SK-N-SH (cell line): ENCODE data around the gene RFX3. TPM values are rescaled to one million over a fixed set of nuclear protein-coding genes. Genes with fewer than 3 reads are reported as not detected.

ENCODE experiments used
- CTCF ChIA-PET: fragments of 300-600, 350-600 bp; formaldehyde crosslinking; extraction: SDS; loops from one replicate; lab custom pipeline; 2021; lab: Yijun Ruan, JAX
- POLR2A ChIA-PET: fragments of 350-600 bp; sonication (Branson Sonifier 250); formaldehyde crosslinking; extraction: SDS; loops from one replicate; lab custom pipeline; 2020; ENCODE audit warnings: antibody characterized with exemption, inconsistent platforms; lab: Yijun Ruan, JAX
- DNase-seq: peaks from one replicate; pipeline ENCODE4 v3.0.0; 2012
- H2AFZ ChIP-seq: fragments of 200-600 bp; sonication (generic); 2 replicates; pipeline ENCODE4 v1.8.1; 2016; ENCODE audit warnings: antibody characterized with exemption, mild to moderate bottlenecking, low read depth
- H3F3A ChIP-seq: fragments of 200-600 bp; sonication (generic); replicated peaks from 2 replicates; pipeline ENCODE3; 2016; ENCODE audit warnings: antibody characterized with exemption, mild to moderate bottlenecking; ENCODE audit not compliant: insufficient read depth
- H3K27ac ChIP-seq, 2 experiments: fragments of 200-500 bp in 1 of 2; fragments of 200-600 bp in 1 of 2; sonication (Bioruptor generic) in 1 of 2; sonication (generic), shearing (Covaris generic) in 1 of 2; 2 replicates each; pipeline versions ENCODE4 v1.5.1 to v1.6.1; 2014 to 2016; ENCODE audit warnings: low read depth in 2 of 2, inconsistent platforms in 1 of 2, low read length in 1 of 2, mild to moderate bottlenecking in 1 of 2, mixed read lengths in 1 of 2
- H3K27me3 ChIP-seq: fragments of 200-600 bp; sonication (generic), shearing (Covaris generic); 2 replicates; pipeline ENCODE4 v1.6.1; 2016; ENCODE audit warnings: mixed run types; ENCODE audit not compliant: insufficient read depth
- H3K36me3 ChIP-seq, 2 experiments: fragments of 200-500 bp in 1 of 2; fragments of 200-600 bp in 1 of 2; sonication (Bioruptor generic) in 1 of 2; sonication (generic) in 1 of 2; replicated peaks in 1 of 2; 2 replicates each; pipeline versions ENCODE3 to v1.5.1; 2014 to 2016; ENCODE audit warnings: low read length in 1 of 2, mild to moderate bottlenecking in 1 of 2; ENCODE audit not compliant: insufficient read depth in 2 of 2, control insufficient read depth in 1 of 2
- H3K4me1 ChIP-seq, 2 experiments: fragments of 200-500 bp in 1 of 2; fragments of 200-600 bp in 1 of 2; sonication (Bioruptor generic) in 1 of 2; sonication (generic), shearing (Covaris generic) in 1 of 2; 2 replicates each; pipeline versions ENCODE4 v1.5.1 to v1.6.1; 2014 to 2016; ENCODE audit warnings: low read depth in 1 of 2, low read length in 1 of 2, mixed run types in 1 of 2; ENCODE audit not compliant: insufficient read depth in 2 of 2, control insufficient read depth in 1 of 2
- H3K4me2 ChIP-seq: fragments of 200-600 bp; sonication (generic), shearing (Covaris generic); 2 replicates; pipeline ENCODE4 v1.6.1; 2017; ENCODE audit warnings: mixed run types
- H3K4me3 ChIP-seq, 2 experiments: fragments of 200-500 bp in 1 of 2; fragments of 200-600 bp in 1 of 2; sonication (Bioruptor generic) in 1 of 2; sonication (generic), shearing (Covaris generic) in 1 of 2; 2 replicates each; pipeline versions ENCODE4 v1.5.1 to v1.8.1; 2014 to 2016; ENCODE audit warnings: low read depth in 2 of 2, inconsistent platforms in 1 of 2, low read length in 1 of 2, mild to moderate bottlenecking in 1 of 2, mixed read lengths in 1 of 2, moderate library complexity in 1 of 2
- H3K79me2 ChIP-seq: fragments of 200-600 bp; sonication (generic); 2 replicates; pipeline ENCODE4 v1.8.1; 2017; ENCODE audit warnings: mild to moderate bottlenecking; ENCODE audit not compliant: insufficient read depth
- H3K9ac ChIP-seq: fragments of 200-600 bp; sonication (generic); 2 replicates; pipeline ENCODE4 v1.6.1; 2017; ENCODE audit warnings: mixed run types
- H3K9me2 ChIP-seq: fragments of 200-600 bp; sonication (generic); 2 replicates; pipeline ENCODE4 v1.6.1; 2017; ENCODE audit warnings: mixed run types
- H3K9me3 ChIP-seq: fragments of 200-600 bp; sonication (generic); 2 replicates; pipeline ENCODE4 v1.6.1; 2017; ENCODE audit warnings: mixed run types, mild to moderate bottlenecking, moderate library complexity
- H4K20me1 ChIP-seq: fragments of 200-600 bp; sonication (generic); 2 replicates; pipeline ENCODE4 v1.6.1; 2017; ENCODE audit warnings: mild to moderate bottlenecking, mixed run types; ENCODE audit not compliant: insufficient read depth
- CTCF ChIP-seq: fragments of 200-600 bp; sonication (generic); IDR thresholded peaks from 2 replicates; pipeline ENCODE4 v1.6.1; 2017; ENCODE audit warnings: antibody characterized with exemption, mild to moderate bottlenecking, moderate library complexity
- EP300 ChIP-seq, 2 experiments: IDR thresholded peaks; 2 replicates each; pipeline versions ENCODE4 v1.4.0 to v1.6.1; 2012; ENCODE audit warnings: borderline replicate concordance in 1 of 2, low read depth in 1 of 2, low read length in 1 of 2
- EZH2phosphoT487 ChIP-seq: fragments of 200-600 bp; sonication (generic); IDR thresholded peaks from 2 replicates; pipeline ENCODE4 v1.6.1; 2017; ENCODE audit warnings: low read depth, mixed run types, mild to moderate bottlenecking, antibody characterized with exemption, moderate library complexity, borderline replicate concordance
- FOSL2 ChIP-seq: IDR thresholded peaks from 2 replicates; pipeline ENCODE4 v1.4.0; 2012; ENCODE audit warnings: low read depth, mild to moderate bottlenecking, moderate library complexity, borderline replicate concordance
- FOXM1 ChIP-seq: IDR thresholded peaks from 2 replicates; pipeline ENCODE4 v1.4.0; 2012; ENCODE audit warnings: low read depth, mild to moderate bottlenecking
- GABPA ChIP-seq: IDR thresholded peaks from 2 replicates; pipeline ENCODE4 v1.4.0; 2012; ENCODE audit warnings: low read depth, mild to moderate bottlenecking
- NRF1 ChIP-seq: IDR thresholded peaks from 2 replicates; pipeline ENCODE4 v1.6.1; 2012; ENCODE audit warnings: low read depth, mild to moderate bottlenecking, low read length
- PBX3 ChIP-seq: IDR thresholded peaks from 2 replicates; pipeline ENCODE4; 2012
- POLR2AphosphoS5 ChIP-seq: IDR thresholded peaks from 2 replicates; pipeline ENCODE4 v1.6.1; 2012; ENCODE audit warnings: low read depth, low read length
- RAD21 ChIP-seq: IDR thresholded peaks from 2 replicates; pipeline ENCODE4 v1.6.1; 2012; ENCODE audit warnings: mild to moderate bottlenecking, low read length
- SIN3A ChIP-seq: IDR thresholded peaks from 2 replicates; pipeline ENCODE4 v1.6.1; 2012; ENCODE audit warnings: low read depth, mild to moderate bottlenecking, low read length, moderate library complexity, borderline replicate concordance
- SMC3 ChIP-seq: IDR thresholded peaks from 2 replicates; pipeline ENCODE4 v1.6.1; 2012; ENCODE audit warnings: low read depth, low read length, improper control_type of control experiment
- TAF1 ChIP-seq: IDR thresholded peaks from 2 replicates; pipeline ENCODE4 v1.6.1; 2012; ENCODE audit warnings: low read depth, mild to moderate bottlenecking, low read length, moderate library complexity, borderline replicate concordance
- WGBS: methylation state at CpG from one replicate; pipeline ENCODE4 v1.1.6; 2017; ENCODE audit warnings: low lambda C conversion rate; 5-methylcytosine and 5-hydroxymethylcytosine counted together
- polyA plus RNA-seq, 3 experiments: library from polyadenylated mRNA; depleted of rRNA; stranded (reverse); fragments of >200 nt; gene quantifications; 2 replicates each; pipeline ENCODE4 v1.2.3, GENCODE V29; 2012
- TF ChIP-seq, protein P1 (sequence below): fragments of 150-350 bp; IDR thresholded peaks from 2 replicates; pipeline ENCODE4 v1.6.1; 2017; ENCODE audit warnings: antibody characterized with exemption, low read length, low read depth, borderline replicate concordance
- TF ChIP-seq, protein P2 (sequence below): IDR thresholded peaks from 2 replicates; pipeline ENCODE4 v1.4.0; 2012; ENCODE audit warnings: low read depth, borderline replicate concordance
- TF ChIP-seq, protein P3 (sequence below): IDR thresholded peaks from 2 replicates; pipeline ENCODE4 v1.6.1; 2012; ENCODE audit warnings: mild to moderate bottlenecking, low read depth, low read length, moderate library complexity

Gene RFX3
- polyA plus RNA-seq, 1 of the 3 experiments (the other 2 are of a cell fraction), result 1.7 TPM

GRCh38 chr9:3250741-3251140, 275.1 kb downstream of the RFX3 start:
- H3K4me1 ChIP-seq, result no peaks in the 10 kb centered on the region
- POLR2A ChIA-PET, result no interaction called here

More at GRCh38 chr9:3250741-3251140, 275.1 kb downstream of the RFX3 start:
- 87% methylated on average over 4 of the region's 4 CpGs for WGBS
- no peaks in the 10 kb centered on the region for H3K9me2 ChIP-seq
- H3K4me3 ChIP-seq, result no peak overlapping the region
- no peaks in the 10 kb centered on the region for H3K27me3 ChIP-seq
- no peak overlapping the region for H3K27ac ChIP-seq
- TF ChIP-seq, protein P1, sequence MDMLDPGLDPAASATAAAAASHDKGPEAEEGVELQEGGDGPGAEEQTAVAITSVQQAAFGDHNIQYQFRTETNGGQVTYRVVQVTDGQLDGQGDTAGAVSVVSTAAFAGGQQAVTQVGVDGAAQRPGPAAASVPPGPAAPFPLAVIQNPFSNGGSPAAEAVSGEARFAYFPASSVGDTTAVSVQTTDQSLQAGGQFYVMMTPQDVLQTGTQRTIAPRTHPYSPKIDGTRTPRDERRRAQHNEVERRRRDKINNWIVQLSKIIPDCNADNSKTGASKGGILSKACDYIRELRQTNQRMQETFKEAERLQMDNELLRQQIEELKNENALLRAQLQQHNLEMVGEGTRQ, result no peak
- TF ChIP-seq PBX3 (no peak), EP300 (IDR thresholded peaks at IDR 0.05; ENCODE audit: borderline replicate concordance in 1 of 2, low read depth in 1 of 2, low read length in 1 of 2) (no peak), SMC3 (no peak), RAD21 (no peak), FOXM1 (no peak), SIN3A (no peak), NRF1 (no peak), EZH2phosphoT487 (no peak), POLR2AphosphoS5 (no peak), GABPA (no peak), TAF1 (no peak), CTCF (no peak), FOSL2 (no peak)
- TF ChIP-seq, protein P2, sequence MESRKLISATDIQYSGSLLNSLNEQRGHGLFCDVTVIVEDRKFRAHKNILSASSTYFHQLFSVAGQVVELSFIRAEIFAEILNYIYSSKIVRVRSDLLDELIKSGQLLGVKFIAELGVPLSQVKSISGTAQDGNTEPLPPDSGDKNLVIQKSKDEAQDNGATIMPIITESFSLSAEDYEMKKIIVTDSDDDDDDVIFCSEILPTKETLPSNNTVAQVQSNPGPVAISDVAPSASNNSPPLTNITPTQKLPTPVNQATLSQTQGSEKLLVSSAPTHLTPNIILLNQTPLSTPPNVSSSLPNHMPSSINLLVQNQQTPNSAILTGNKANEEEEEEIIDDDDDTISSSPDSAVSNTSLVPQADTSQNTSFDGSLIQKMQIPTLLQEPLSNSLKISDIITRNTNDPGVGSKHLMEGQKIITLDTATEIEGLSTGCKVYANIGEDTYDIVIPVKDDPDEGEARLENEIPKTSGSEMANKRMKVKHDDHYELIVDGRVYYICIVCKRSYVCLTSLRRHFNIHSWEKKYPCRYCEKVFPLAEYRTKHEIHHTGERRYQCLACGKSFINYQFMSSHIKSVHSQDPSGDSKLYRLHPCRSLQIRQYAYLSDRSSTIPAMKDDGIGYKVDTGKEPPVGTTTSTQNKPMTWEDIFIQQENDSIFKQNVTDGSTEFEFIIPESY, result no peak
- TF ChIP-seq, protein P3, sequence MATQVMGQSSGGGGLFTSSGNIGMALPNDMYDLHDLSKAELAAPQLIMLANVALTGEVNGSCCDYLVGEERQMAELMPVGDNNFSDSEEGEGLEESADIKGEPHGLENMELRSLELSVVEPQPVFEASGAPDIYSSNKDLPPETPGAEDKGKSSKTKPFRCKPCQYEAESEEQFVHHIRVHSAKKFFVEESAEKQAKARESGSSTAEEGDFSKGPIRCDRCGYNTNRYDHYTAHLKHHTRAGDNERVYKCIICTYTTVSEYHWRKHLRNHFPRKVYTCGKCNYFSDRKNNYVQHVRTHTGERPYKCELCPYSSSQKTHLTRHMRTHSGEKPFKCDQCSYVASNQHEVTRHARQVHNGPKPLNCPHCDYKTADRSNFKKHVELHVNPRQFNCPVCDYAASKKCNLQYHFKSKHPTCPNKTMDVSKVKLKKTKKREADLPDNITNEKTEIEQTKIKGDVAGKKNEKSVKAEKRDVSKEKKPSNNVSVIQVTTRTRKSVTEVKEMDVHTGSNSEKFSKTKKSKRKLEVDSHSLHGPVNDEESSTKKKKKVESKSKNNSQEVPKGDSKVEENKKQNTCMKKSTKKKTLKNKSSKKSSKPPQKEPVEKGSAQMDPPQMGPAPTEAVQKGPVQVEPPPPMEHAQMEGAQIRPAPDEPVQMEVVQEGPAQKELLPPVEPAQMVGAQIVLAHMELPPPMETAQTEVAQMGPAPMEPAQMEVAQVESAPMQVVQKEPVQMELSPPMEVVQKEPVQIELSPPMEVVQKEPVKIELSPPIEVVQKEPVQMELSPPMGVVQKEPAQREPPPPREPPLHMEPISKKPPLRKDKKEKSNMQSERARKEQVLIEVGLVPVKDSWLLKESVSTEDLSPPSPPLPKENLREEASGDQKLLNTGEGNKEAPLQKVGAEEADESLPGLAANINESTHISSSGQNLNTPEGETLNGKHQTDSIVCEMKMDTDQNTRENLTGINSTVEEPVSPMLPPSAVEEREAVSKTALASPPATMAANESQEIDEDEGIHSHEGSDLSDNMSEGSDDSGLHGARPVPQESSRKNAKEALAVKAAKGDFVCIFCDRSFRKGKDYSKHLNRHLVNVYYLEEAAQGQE, result no peak
- H2AFZ ChIP-seq, result no peak overlapping the region
- H3K9ac ChIP-seq, result no peak overlapping the region
- no peak for DNase-seq
- H3K9me3 ChIP-seq, result no peaks in the 10 kb centered on the region
- CTCF ChIA-PET, result interaction anchor here (3.1 kb wide), 1 partner anchor 10 kb away, joined by 11 read pairs; no protein-coding TSS in a partner anchor
- H3F3A ChIP-seq, result no peaks in the 10 kb centered on the region
- H3K4me2 ChIP-seq, result no peak overlapping the region
- no peaks in the 10 kb centered on the region for H4K20me1 ChIP-seq
- H3K36me3 ChIP-seq, result peaks cover 10 to 13% of the 10 kb centered on the region in 2 experiments
- H3K79me2 ChIP-seq, result no peaks in the 10 kb centered on the region
